PC-9 (cell line): ENCODE measurements around the gene NOC2L. TPM values are rescaled to one million over a fixed set of nuclear protein-coding genes. Genes with fewer than 3 reads are reported as not detected.
A peak's percentile ranks its signal among the peaks of the same experiment; 100 is the strongest.

Experiments used
- BruUV-seq: library from RNA; stranded (reverse); fragments of 400-500 nt; replicated peaks from 2 replicates; lab custom pipeline; 2021; lab: Mats Ljungman, UMichigan
- CTCF ChIA-PET: fragments of 300-600 bp; sonication (Branson Sonifier 250); formaldehyde crosslinking; loops from one replicate; lab custom pipeline; 2022; ENCODE audit warnings: antibody characterized with exemption; lab: Charles Lee
- POLR2A ChIA-PET: fragments of 300-600 bp; sonication (Branson Sonifier 250); formaldehyde crosslinking; loops from one replicate; lab custom pipeline; 2022; ENCODE audit warnings: antibody characterized with exemption; ENCODE audit not compliant: unreplicated experiment; lab: Charles Lee
- DNase-seq, 2 experiments: peaks; one replicate each; pipeline versions ENCODE4 v3.0.0 to v3.0.0-alpha.2; 2015 to 2022; ENCODE audit warnings: mixed read lengths in 1 of 2
- H2AFZ ChIP-seq: fragments of 200-600 bp; sonication (generic); 2 replicates; pipeline ENCODE4 v1.8.1; 2017; ENCODE audit warnings: antibody characterized with exemption
- H3F3A ChIP-seq: fragments of 200-600 bp; sonication (generic); 2 replicates; pipeline ENCODE4 v1.8.1; 2017; ENCODE audit warnings: antibody characterized with exemption, mild to moderate bottlenecking, low read depth; ENCODE audit not compliant: insufficient read depth
- H3K27ac ChIP-seq: fragments of 200-600 bp; sonication (generic); 2 replicates; pipeline ENCODE4 v1.6.1; 2016; ENCODE audit warnings: mixed run types
- H3K27me3 ChIP-seq: fragments of 200-600 bp; sonication (generic); 2 replicates; pipeline ENCODE4 v1.6.1; 2016; ENCODE audit warnings: low read depth, mixed run types; ENCODE audit not compliant: insufficient read depth
- H3K36me3 ChIP-seq: fragments of 200-600 bp; sonication (generic); 2 replicates; pipeline ENCODE4 v1.6.1; 2016; ENCODE audit warnings: low read depth, mixed run types
- H3K4me1 ChIP-seq: fragments of 200-600 bp; sonication (generic); replicated peaks from 2 replicates; pipeline ENCODE4 v1.6.1; 2016; ENCODE audit warnings: mixed run types; ENCODE audit not compliant: insufficient read depth
- H3K4me2 ChIP-seq: fragments of 200-600 bp; sonication (generic); 2 replicates; pipeline ENCODE4 v1.6.1; 2017; ENCODE audit warnings: mixed run types
- H3K4me3 ChIP-seq: fragments of 200-600 bp; sonication (generic); 2 replicates; pipeline ENCODE4 v1.6.1; 2016; ENCODE audit warnings: mixed run types
- H3K79me2 ChIP-seq: fragments of 200-600 bp; sonication (generic); 2 replicates; pipeline ENCODE4 v1.6.1; 2017; ENCODE audit warnings: low read depth, mixed run types
- H3K9me2 ChIP-seq: fragments of 200-600 bp; sonication (generic); 2 replicates; pipeline ENCODE4 v1.8.1; 2017; ENCODE audit warnings: mild to moderate bottlenecking; ENCODE audit not compliant: insufficient read depth
- H3K9me3 ChIP-seq: fragments of 200-600 bp; sonication (generic); 2 replicates; pipeline ENCODE4 v1.8.1; 2016; ENCODE audit warnings: low read depth; ENCODE audit not compliant: insufficient read depth
- H4K20me1 ChIP-seq: fragments of 200-600 bp; sonication (generic); 2 replicates; pipeline ENCODE4 v1.8.1; 2017; ENCODE audit not compliant: insufficient read depth
- CTCF ChIP-seq: fragments of 200-600 bp; sonication (generic); conservative IDR thresholded peaks from 2 replicates; pipeline ENCODE4 v1.6.1; 2017; ENCODE audit warnings: mixed run types, antibody characterized with exemption, mild to moderate bottlenecking, moderate library complexity
- EZH2 ChIP-seq: fragments of 200-600 bp; sonication (generic); IDR thresholded peaks from 2 replicates; pipeline ENCODE4 v1.8.0; 2017; ENCODE audit warnings: antibody characterized with exemption, low read depth
- intact Hi-C: fragments of 100-400 bp; cut with micrococcal nuclease; formaldehyde crosslinking; loops from one replicate; pipeline ENCODE4 v1.10.0; 2022; ENCODE audit not compliant: unreplicated experiment
- total RNA-seq: library from RNA; stranded (reverse); gene quantifications from 2 replicates; pipeline ENCODE4 v1.2.3, GENCODE V29; 2021

NOC2L gene
- total RNA-seq, 1 experiment from 2014 or later = 86.4 TPM

GRCh38 chr1:906600-907420 is 52.2 kb downstream of the NOC2L start:
- Histone ChIP-seq H3K79me2 (no peaks in the 10 kb centered on the region), H3K27me3 (no peaks in the 10 kb centered on the region), H4K20me1 (no peaks in the 10 kb centered on the region), H3K4me1 (peaks cover 27% of the 10 kb centered on the region), H3F3A (peaks cover 29% of the 10 kb centered on the region), H3K9me3 (no peaks in the 10 kb centered on the region), H3K9me2 (no peaks in the 10 kb centered on the region), H3K4me3 (no peak overlapping the region), H3K36me3 (no peaks in the 10 kb centered on the region), H3K4me2 (peak overlapping the region; percentile 58), H2AFZ (no peak overlapping the region), H3K27ac (no peak overlapping the region)
- peak; percentile 64 to 74 for DNase-seq
- POLR2A ChIA-PET = no interaction called here
- no TSS peak for BruUV-seq
- TF ChIP-seq EZH2 = no peak
- TF ChIP-seq CTCF = no peak
- CTCF ChIA-PET = interaction anchor here (0.7 to 0.8 kb wide), 2 partner anchors 13 to 70 kb away, joined by 5 read pairs; no protein-coding TSS in a partner anchor
- intact Hi-C loops = no loop called here

GRCh38 chr1:905811-906599 is 53.1 kb downstream of the NOC2L start:
- DNase-seq = no peak
- no peaks in the 10 kb centered on the region for H3K9me2 ChIP-seq
- peak overlapping the region; percentile 58; the same call in 1 of the 2 replicates for H3K4me2 ChIP-seq
- no peaks in the 10 kb centered on the region for H4K20me1 ChIP-seq
- peaks cover 29% of the 10 kb centered on the region for H3F3A ChIP-seq
- TF ChIP-seq CTCF (no peak), EZH2 (no peak)
- BruUV-seq = no TSS peak
- H3K36me3 ChIP-seq = no peaks in the 10 kb centered on the region
- no peak overlapping the region for H3K27ac ChIP-seq
- H3K4me1 ChIP-seq = peaks cover 20% of the 10 kb centered on the region
- intact Hi-C loops = loop anchor here (2.0 kb wide), 1 partner anchor 71 kb away; no protein-coding TSS in a partner anchor
- H3K9me3 ChIP-seq = no peaks in the 10 kb centered on the region
- ChIA-PET CTCF (interaction anchor here (0.7 to 0.8 kb wide), 2 partner anchors 13 to 70 kb away, joined by 5 read pairs; no protein-coding TSS in a partner anchor), POLR2A (no interaction called here)
- no peaks in the 10 kb centered on the region for H3K79me2 ChIP-seq
- no peak overlapping the region for H3K4me3 ChIP-seq
- H3K27me3 ChIP-seq = no peaks in the 10 kb centered on the region
- no peak overlapping the region for H2AFZ ChIP-seq

- H3K4me1 ChIP-seq = peaks cover 14% of the 10 kb centered on the region
- ChIA-PET POLR2A (no interaction called here), CTCF (interaction anchor here (0.6 to 1.0 kb wide), 6 partner anchors 15 to 326 kb away, joined by 3 to 17 read pairs (median 6); no protein-coding TSS in a partner anchor)
- intact Hi-C loops = loop anchor here (2.0 kb wide), 1 partner anchor 72 kb away; no protein-coding TSS in a partner anchor
- DNase-seq = no peak
- no peaks in the 10 kb centered on the region for H3K9me2 ChIP-seq
- H3K27ac ChIP-seq = no peak overlapping the region
- H3K36me3 ChIP-seq = no peaks in the 10 kb centered on the region
- no peaks in the 10 kb centered on the region for H4K20me1 ChIP-seq
- H2AFZ ChIP-seq = no peak overlapping the region
- peak overlapping the region; percentile 40; the same call in 1 of the 2 replicates for H3K4me3 ChIP-seq
- TSS peak; percentile 29 for BruUV-seq
- H3F3A ChIP-seq = peaks cover 22% of the 10 kb centered on the region
- H3K79me2 ChIP-seq = no peaks in the 10 kb centered on the region
- peaks cover 2% of the 10 kb centered on the region; the same call in 1 of the 2 replicates for H3K27me3 ChIP-seq
- no peaks in the 10 kb centered on the region for H3K9me3 ChIP-seq
- H3K4me2 ChIP-seq = peak overlapping the region; percentile 79
- TF ChIP-seq CTCF (no peak), EZH2 (no peak)
Measured at GRCh38 chr1:905071-905749, 53.8 kb downstream of the NOC2L start.
